Small intestine (tissue), 7 donors: ENCODE measurements around the gene ATP10B. TPM values are rescaled to one million over a fixed set of nuclear protein-coding genes. Genes with fewer than 3 reads are reported as not detected.

Source experiments
- DNase-seq, 2 donors: peaks; one replicate each; pipeline versions ENCODE4 v3.0.0 to v3.0.0-alpha.2; 2013
- FAIRE-seq: peaks from 2 replicates; lab custom pipeline; 2012; peaks lifted over from hg19 to GRCh38; lab: Jason Lieb, UNC
- H3K27ac ChIP-seq, 3 donors: one replicate each; pipeline ENCODE4 v1.5.1; 2013; ENCODE audit warnings: low read length in 2 of 3, mild to moderate bottlenecking in 2 of 3, control low read depth in 1 of 3, inconsistent platforms in 1 of 3, low read depth in 1 of 3, moderate library complexity in 1 of 3
- H3K27me3 ChIP-seq, 3 donors: one replicate each; pipeline ENCODE4 v1.6.1; 2013; ENCODE audit warnings: low read length in 3 of 3, inconsistent platforms in 1 of 3; ENCODE audit not compliant: control insufficient read depth in 3 of 3, insufficient read depth in 3 of 3
- H3K36me3 ChIP-seq, 3 donors: one replicate each; pipeline ENCODE4 v1.6.1; 2013; ENCODE audit warnings: low read length in 3 of 3, inconsistent platforms in 1 of 3, low read depth in 1 of 3, mild to moderate bottlenecking in 1 of 3, moderate library complexity in 1 of 3; ENCODE audit not compliant: control insufficient read depth in 3 of 3, insufficient read depth in 2 of 3
- H3K4me1 ChIP-seq, 3 donors: one replicate each; pipeline ENCODE4 v1.6.1; 2013; ENCODE audit warnings: low read length in 2 of 3, inconsistent platforms in 1 of 3, low read depth in 1 of 3, mild to moderate bottlenecking in 1 of 3, moderate library complexity in 1 of 3; ENCODE audit not compliant: control insufficient read depth in 3 of 3, insufficient read depth in 2 of 3
- H3K4me3 ChIP-seq, 3 donors: one replicate each; pipeline ENCODE4 v1.5.1; 2013; ENCODE audit warnings: low read length in 3 of 3, control low read depth in 1 of 3, inconsistent platforms in 1 of 3, low read depth in 1 of 3, mild to moderate bottlenecking in 1 of 3, moderate library complexity in 1 of 3
- H3K9me3 ChIP-seq, 2 donors: one replicate each; pipeline ENCODE4 v1.6.1; 2013; ENCODE audit warnings: low read depth in 1 of 2, low read length in 1 of 2; ENCODE audit not compliant: control insufficient read depth in 2 of 2, insufficient read depth in 1 of 2
- WGBS, 3 donors: extraction: QIAGEN DNeasy Blood & Tissue Kit; methylation state at CpG; one replicate each; pipeline ENCODE4 v1.1.7; 2013; 5-methylcytosine and 5-hydroxymethylcytosine counted together
- polyA plus RNA-seq, 4 donors: library from polyadenylated mRNA; stranded (reverse) in 3 of 4; unstranded in 1 of 4; fragments of 200-250 nt in 3 of 4; fragments of 120-200 nt in 1 of 4; gene quantifications; one replicate each; pipeline versions ENCODE4 v1.2.1 to v1.2.3, GENCODE V29; 2013
- donor health status: healthy with polysubstance abuse.
- donor health status: control.
- donor health status: control.
- donor health status: Bipolar disorder and iron deficiency.
- donor health status: healthy.

Gene ATP10B
- polyA plus RNA-seq, 4 donors = 3.4 to 33.7 (median 14.2) TPM

- no peak for FAIRE-seq
- Histone ChIP-seq H3K27ac (no peak overlapping the region), H3K36me3 (no peaks in the 10 kb centered on the region), H3K9me3 (no peaks in the 10 kb centered on the region), H3K4me1 (no peaks in the 10 kb centered on the region), H3K4me3 (no peak overlapping the region), H3K27me3 (no peaks in the 10 kb centered on the region)
- 53 to 76% (median 65%) methylated on average over 4 of the region's 4 CpGs for whole genome bisulfite sequencing, 3 donors
- DNase-seq = no peak
Observed at GRCh38 chr5:160869989-160870521, 18.0 kb upstream of the ATP10B start.

- Histone ChIP-seq H3K4me3 (no peak overlapping the region), H3K4me1 (no peaks in the 10 kb centered on the region), H3K36me3 (no peaks in the 10 kb centered on the region), H3K27me3 (no peaks in the 10 kb centered on the region), H3K9me3 (no peaks in the 10 kb centered on the region), H3K27ac (no peak overlapping the region)
- no peak for FAIRE-seq
- WGBS, 3 donors = 90 to 94% (median 91%) methylated on average over 6 of the region's 6 CpGs
- DNase-seq = no peak
Observed at GRCh38 chr5:160867976-160868375, 16.0 kb upstream of the ATP10B start.

- no peak for FAIRE-seq
Observed at GRCh38 chr5:160851451-160851850, 560 bp downstream of the ATP10B start.

GRCh38 chr5:160850421-160850820 lies 1.6 kb downstream of the ATP10B start:
- Histone ChIP-seq H3K36me3 (no peaks in the 10 kb centered on the region), H3K27ac (no peak overlapping the region), H3K4me3 (no peak overlapping the region), H3K4me1 (no peaks in the 10 kb centered on the region), H3K27me3 (no peaks in the 10 kb centered on the region), H3K9me3 (no peaks in the 10 kb centered on the region)
- DNase-seq (peak in 1 of 2 donors; percentile 66), FAIRE-seq (no peak)
- WGBS, 3 donors = 16 to 47% (median 27%) methylated on average over 3 of the region's 3 CpGs

More at GRCh38 chr5:160851451-160851850, 560 bp downstream of the ATP10B start:
- no peaks in the 10 kb centered on the region for H3K27me3 ChIP-seq
- H3K4me3 ChIP-seq = no peak overlapping the region
- H3K27ac ChIP-seq = no peak overlapping the region
- no peak for DNase-seq
- no peaks in the 10 kb centered on the region for H3K9me3 ChIP-seq
- no peaks in the 10 kb centered on the region for H3K4me1 ChIP-seq
- WGBS, 3 donors = 89 to 91% (median 90%) methylated on average over 2 of the region's 2 CpGs
- H3K36me3 ChIP-seq = no peaks in the 10 kb centered on the region

- H3K4me3 ChIP-seq = no peak overlapping the region
- no peaks in the 10 kb centered on the region for H3K27me3 ChIP-seq
- 78 to 84% (median 82%) methylated on average over 5 of the region's 5 CpGs for WGBS, 3 donors
- no peaks in the 10 kb centered on the region for H3K36me3 ChIP-seq
- no peak overlapping the region for H3K27ac ChIP-seq
- no peaks in the 10 kb centered on the region for H3K9me3 ChIP-seq
- DNase-seq (no peak), FAIRE-seq (no peak)
- no peaks in the 10 kb centered on the region for H3K4me1 ChIP-seq
Observed at GRCh38 chr5:160847526-160848085, 4.4 kb downstream of the ATP10B start.

GRCh38 chr5:160846642-160847041 lies 5.4 kb downstream of the ATP10B start:
- DNase-seq (no peak), FAIRE-seq (no peak)
- H3K27ac ChIP-seq = no peak overlapping the region
- H3K4me1 ChIP-seq = no peaks in the 10 kb centered on the region
- no peak overlapping the region for H3K4me3 ChIP-seq
- no peaks in the 10 kb centered on the region for H3K9me3 ChIP-seq
- H3K36me3 ChIP-seq = no peaks in the 10 kb centered on the region
- 81 to 92% (median 92%) methylated on average over 3 of the region's 3 CpGs for WGBS, 3 donors
- H3K27me3 ChIP-seq = no peaks in the 10 kb centered on the region

GRCh38 chr5:160844177-160844576 lies 7.8 kb downstream of the ATP10B start:
- Histone ChIP-seq H3K36me3 (no peaks in the 10 kb centered on the region), H3K4me1 (no peaks in the 10 kb centered on the region), H3K9me3 (no peaks in the 10 kb centered on the region), H3K27me3 (no peaks in the 10 kb centered on the region), H3K4me3 (no peak overlapping the region), H3K27ac (no peak overlapping the region)
- 67 to 79% (median 72%) methylated on average over 2 of the region's 2 CpGs for WGBS, 3 donors
- no peak for DNase-seq
- no peak for FAIRE-seq

GRCh38 chr5:160843240-160843639 lies 8.8 kb downstream of the ATP10B start:
- H3K27me3 ChIP-seq = no peaks in the 10 kb centered on the region
- no peaks in the 10 kb centered on the region for H3K36me3 ChIP-seq
- H3K9me3 ChIP-seq = no peaks in the 10 kb centered on the region
- 35 to 64% (median 60%) methylated on average over 2 of the region's 2 CpGs for WGBS, 3 donors
- DNase-seq = no peak
- no peak overlapping the region for H3K4me3 ChIP-seq
- H3K27ac ChIP-seq = no peak overlapping the region
- no peaks in the 10 kb centered on the region for H3K4me1 ChIP-seq
- FAIRE-seq = no peak
